Measurements from ENCODE around the gene TNIK.

DNA sequence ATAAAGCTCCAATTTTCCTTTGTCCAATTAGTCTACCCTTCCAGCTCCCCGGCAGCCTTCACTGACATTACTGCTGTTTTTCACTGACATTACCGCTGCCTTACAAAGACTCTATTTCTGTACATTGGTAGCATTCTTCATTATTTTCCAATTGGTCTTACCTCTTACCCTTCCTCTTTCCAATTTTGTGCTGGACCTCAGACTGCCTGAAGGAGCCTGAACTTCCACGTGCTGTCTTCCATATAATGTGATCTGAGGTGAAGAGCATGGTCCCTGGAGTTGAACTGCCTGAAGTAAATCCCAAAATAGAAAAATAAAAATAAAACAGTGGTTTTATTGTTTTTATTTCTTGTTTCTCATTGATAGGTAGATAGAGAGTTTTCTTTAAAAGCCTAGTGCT is 9.2 kb upstream of the TNIK start:
- TF ChIP-seq, protein P1, sequence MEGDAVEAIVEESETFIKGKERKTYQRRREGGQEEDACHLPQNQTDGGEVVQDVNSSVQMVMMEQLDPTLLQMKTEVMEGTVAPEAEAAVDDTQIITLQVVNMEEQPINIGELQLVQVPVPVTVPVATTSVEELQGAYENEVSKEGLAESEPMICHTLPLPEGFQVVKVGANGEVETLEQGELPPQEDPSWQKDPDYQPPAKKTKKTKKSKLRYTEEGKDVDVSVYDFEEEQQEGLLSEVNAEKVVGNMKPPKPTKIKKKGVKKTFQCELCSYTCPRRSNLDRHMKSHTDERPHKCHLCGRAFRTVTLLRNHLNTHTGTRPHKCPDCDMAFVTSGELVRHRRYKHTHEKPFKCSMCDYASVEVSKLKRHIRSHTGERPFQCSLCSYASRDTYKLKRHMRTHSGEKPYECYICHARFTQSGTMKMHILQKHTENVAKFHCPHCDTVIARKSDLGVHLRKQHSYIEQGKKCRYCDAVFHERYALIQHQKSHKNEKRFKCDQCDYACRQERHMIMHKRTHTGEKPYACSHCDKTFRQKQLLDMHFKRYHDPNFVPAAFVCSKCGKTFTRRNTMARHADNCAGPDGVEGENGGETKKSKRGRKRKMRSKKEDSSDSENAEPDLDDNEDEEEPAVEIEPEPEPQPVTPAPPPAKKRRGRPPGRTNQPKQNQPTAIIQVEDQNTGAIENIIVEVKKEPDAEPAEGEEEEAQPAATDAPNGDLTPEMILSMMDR (IDR thresholded peaks at IDR 0.05 in 8 of 11, conservative IDR thresholded peaks at IDR 0.05 in 3 of 11): no peak
- TF ChIP-seq POLR2A (IDR thresholded peaks at IDR 0.05): no peak
- TF ChIP-seq POLR2AphosphoS5 (IDR thresholded peaks at IDR 0.05): no peak
